Measurements from ENCODE around the gene NCL. TPM values are rescaled to one million over a fixed set of nuclear protein-coding genes. Genes with fewer than 3 reads are reported as not detected.

Gene NCL
- total and polyA plus RNA-seq, 4 donors, result 83.1 to 139 (median 107) TPM

GRCh38 chr2:231449503-231450054 lies 14.7 kb downstream of the NCL start:
- Histone ChIP-seq H3K27me3 (ENCODE audit: control insufficient read depth in 4 of 4, insufficient read depth in 4 of 4, low read length in 3 of 4) (no peaks in the 10 kb centered on the region), H3K4me1 (ENCODE audit: control insufficient read depth in 4 of 4, insufficient read depth in 4 of 4, low read length in 3 of 4) (no peaks in the 10 kb centered on the region), H3K36me3 (ENCODE audit: control insufficient read depth in 4 of 4, insufficient read depth in 3 of 4, low read depth in 1 of 4, low read length in 3 of 4) (peaks cover 7 to 18% (median 12%) of the 10 kb centered on the region in 4 donors), H3K27ac (ENCODE audit: low read depth in 1 of 2, low read length in 2 of 2) (no peak overlapping the region), H3K4me3 (ENCODE audit: low read depth in 1 of 3, low read length in 3 of 3) (no peak overlapping the region), H3K9me3 (ENCODE audit: control insufficient read depth in 4 of 4, low read length in 3 of 4) (no peaks in the 10 kb centered on the region), H3K9ac (ENCODE audit: low read depth in 1 of 2, low read length in 2 of 2) (no peak overlapping the region)
- 93% methylated on average over 4 of the region's 4 CpGs for WGBS
- DNase-seq (ENCODE audit: low spot score), result no peak
- TF ChIP-seq YY1 (IDR thresholded peaks at IDR 0.05) (no peak), SP1 (IDR thresholded peaks at IDR 0.05) (no peak), RAD21 (IDR thresholded peaks at IDR 0.05) (no peak), ZBTB33 (IDR thresholded peaks at IDR 0.05) (no peak), EGR1 (IDR thresholded peaks at IDR 0.05; ENCODE audit: low read depth in 2 of 2) (no peak), TAF1 (conservative IDR thresholded peaks at IDR 0.05) (no peak), CTCF (IDR thresholded peaks at IDR 0.05; ENCODE audit: low read depth, low read length, missing input control) (no peak), HNF4A (conservative IDR thresholded peaks at IDR 0.05) (no peak), HNF4G (IDR thresholded peaks at IDR 0.05) (no peak), FOXA1 (IDR thresholded peaks at IDR 0.05) (no peak), FOXA2 (IDR thresholded peaks at IDR 0.05) (no peak), RXRA (IDR thresholded peaks at IDR 0.05) (no peak)

- no peak overlapping the region for H3K27ac ChIP-seq (ENCODE audit: low read depth in 1 of 2, low read length in 2 of 2)
- no peaks in the 10 kb centered on the region for H3K4me1 ChIP-seq (ENCODE audit: control insufficient read depth in 4 of 4, insufficient read depth in 4 of 4, low read length in 3 of 4)
- 94% methylated on average over 13 of the region's 13 CpGs for WGBS
- TF ChIP-seq FOXA1 (IDR thresholded peaks at IDR 0.05) (no peak), ATF3 (IDR thresholded peaks at IDR 0.05) (no peak), EGR1 (IDR thresholded peaks at IDR 0.05; ENCODE audit: low read depth in 2 of 2) (no peak), TAF1 (conservative IDR thresholded peaks at IDR 0.05) (no peak), RXRA (IDR thresholded peaks at IDR 0.05) (no peak)
- H3K9me3 ChIP-seq (ENCODE audit: control insufficient read depth in 4 of 4, low read length in 3 of 4), result no peaks in the 10 kb centered on the region
- no peaks in the 10 kb centered on the region for H3K27me3 ChIP-seq (ENCODE audit: control insufficient read depth in 4 of 4, insufficient read depth in 4 of 4, low read length in 3 of 4)
- no peak overlapping the region for H3K4me3 ChIP-seq (ENCODE audit: low read depth in 1 of 3, low read length in 3 of 3)
- no peaks in the 10 kb centered on the region for H3K36me3 ChIP-seq (ENCODE audit: control insufficient read depth in 4 of 4, insufficient read depth in 3 of 4, low read depth in 1 of 4, low read length in 3 of 4)
- H3K9ac ChIP-seq (ENCODE audit: low read depth in 1 of 2, low read length in 2 of 2), result no peak overlapping the region
- no peak for DNase-seq (ENCODE audit: low spot score)
Observed at GRCh38 chr2:231436957-231437356, 27.3 kb downstream of the NCL start.

GRCh38 chr2:231433990-231434389 lies 30.3 kb downstream of the NCL start:
- no peak overlapping the region for H3K27ac ChIP-seq (ENCODE audit: low read depth in 1 of 2, low read length in 2 of 2)
- H3K36me3 ChIP-seq (ENCODE audit: control insufficient read depth in 4 of 4, insufficient read depth in 3 of 4, low read depth in 1 of 4, low read length in 3 of 4), result no peaks in the 10 kb centered on the region
- no peaks in the 10 kb centered on the region for H3K27me3 ChIP-seq (ENCODE audit: control insufficient read depth in 4 of 4, insufficient read depth in 4 of 4, low read length in 3 of 4)
- H3K9me3 ChIP-seq (ENCODE audit: control insufficient read depth in 4 of 4, low read length in 3 of 4), result peaks cover 0 to 3% (median 1%) of the 10 kb centered on the region in 4 donors
- H3K9ac ChIP-seq (ENCODE audit: low read depth in 1 of 2, low read length in 2 of 2), result no peak overlapping the region
- H3K4me1 ChIP-seq (ENCODE audit: control insufficient read depth in 4 of 4, insufficient read depth in 4 of 4, low read length in 3 of 4), result no peaks in the 10 kb centered on the region
- TF ChIP-seq MAX (IDR thresholded peaks at IDR 0.05) (no peak), GABPA (IDR thresholded peaks at IDR 0.05 in 1 of 2, conservative IDR thresholded peaks at IDR 0.05 in 1 of 2) (no peak), FOXA1 (IDR thresholded peaks at IDR 0.05) (no peak), ATF3 (IDR thresholded peaks at IDR 0.05) (no peak), REST (IDR thresholded peaks at IDR 0.05) (no peak), EGR1 (IDR thresholded peaks at IDR 0.05; ENCODE audit: low read depth in 2 of 2) (no peak), TAF1 (conservative IDR thresholded peaks at IDR 0.05) (no peak), SP1 (IDR thresholded peaks at IDR 0.05) (no peak), RAD21 (IDR thresholded peaks at IDR 0.05) (no peak)
- no peak for DNase-seq (ENCODE audit: low spot score)
- 92% methylated on average over 8 of the region's 8 CpGs for WGBS
- no peak overlapping the region for H3K4me3 ChIP-seq (ENCODE audit: low read depth in 1 of 3, low read length in 3 of 3)

Measured in liver (tissue), 9 donors.